ENCODE measurements around the gene LGMN.

Gene LGMN

DNA sequence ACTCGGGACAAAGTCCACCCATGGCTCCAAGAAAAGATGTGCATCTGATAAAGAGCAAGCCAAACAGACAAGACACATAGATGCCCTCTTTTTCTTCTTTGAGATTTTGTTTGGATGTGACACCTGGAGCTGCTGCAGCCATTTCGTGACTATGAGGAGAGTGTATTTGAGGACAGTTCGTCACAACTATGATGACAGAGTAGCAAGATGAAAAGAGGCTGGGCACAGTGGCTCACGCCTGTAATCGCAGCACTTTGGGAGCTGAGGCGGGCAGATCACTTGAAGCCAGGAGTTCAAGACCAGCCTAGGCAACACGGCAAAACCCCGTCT is 21.5 kb downstream of the LGMN start:
- Histone ChIP-seq H3K27ac (replicated peaks) (no peak overlapping the region), H3K4me3 (replicated peaks; ENCODE audit: insufficient read depth, low read length) (no peak overlapping the region)
- TF ChIP-seq GABPA (IDR thresholded peaks at IDR 0.05; ENCODE audit: low read depth) (no peak), POLR2AphosphoS5 (IDR thresholded peaks at IDR 0.05; ENCODE audit: low read depth) (no peak), SPI1 (IDR thresholded peaks at IDR 0.05; ENCODE audit: borderline replicate concordance, low read depth) (no peak)
- TF ChIP-seq, protein P1, sequence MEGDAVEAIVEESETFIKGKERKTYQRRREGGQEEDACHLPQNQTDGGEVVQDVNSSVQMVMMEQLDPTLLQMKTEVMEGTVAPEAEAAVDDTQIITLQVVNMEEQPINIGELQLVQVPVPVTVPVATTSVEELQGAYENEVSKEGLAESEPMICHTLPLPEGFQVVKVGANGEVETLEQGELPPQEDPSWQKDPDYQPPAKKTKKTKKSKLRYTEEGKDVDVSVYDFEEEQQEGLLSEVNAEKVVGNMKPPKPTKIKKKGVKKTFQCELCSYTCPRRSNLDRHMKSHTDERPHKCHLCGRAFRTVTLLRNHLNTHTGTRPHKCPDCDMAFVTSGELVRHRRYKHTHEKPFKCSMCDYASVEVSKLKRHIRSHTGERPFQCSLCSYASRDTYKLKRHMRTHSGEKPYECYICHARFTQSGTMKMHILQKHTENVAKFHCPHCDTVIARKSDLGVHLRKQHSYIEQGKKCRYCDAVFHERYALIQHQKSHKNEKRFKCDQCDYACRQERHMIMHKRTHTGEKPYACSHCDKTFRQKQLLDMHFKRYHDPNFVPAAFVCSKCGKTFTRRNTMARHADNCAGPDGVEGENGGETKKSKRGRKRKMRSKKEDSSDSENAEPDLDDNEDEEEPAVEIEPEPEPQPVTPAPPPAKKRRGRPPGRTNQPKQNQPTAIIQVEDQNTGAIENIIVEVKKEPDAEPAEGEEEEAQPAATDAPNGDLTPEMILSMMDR (IDR thresholded peaks at IDR 0.05; ENCODE audit: insufficient read depth, low read length), result no peak
- TF ChIP-seq, protein P2, sequence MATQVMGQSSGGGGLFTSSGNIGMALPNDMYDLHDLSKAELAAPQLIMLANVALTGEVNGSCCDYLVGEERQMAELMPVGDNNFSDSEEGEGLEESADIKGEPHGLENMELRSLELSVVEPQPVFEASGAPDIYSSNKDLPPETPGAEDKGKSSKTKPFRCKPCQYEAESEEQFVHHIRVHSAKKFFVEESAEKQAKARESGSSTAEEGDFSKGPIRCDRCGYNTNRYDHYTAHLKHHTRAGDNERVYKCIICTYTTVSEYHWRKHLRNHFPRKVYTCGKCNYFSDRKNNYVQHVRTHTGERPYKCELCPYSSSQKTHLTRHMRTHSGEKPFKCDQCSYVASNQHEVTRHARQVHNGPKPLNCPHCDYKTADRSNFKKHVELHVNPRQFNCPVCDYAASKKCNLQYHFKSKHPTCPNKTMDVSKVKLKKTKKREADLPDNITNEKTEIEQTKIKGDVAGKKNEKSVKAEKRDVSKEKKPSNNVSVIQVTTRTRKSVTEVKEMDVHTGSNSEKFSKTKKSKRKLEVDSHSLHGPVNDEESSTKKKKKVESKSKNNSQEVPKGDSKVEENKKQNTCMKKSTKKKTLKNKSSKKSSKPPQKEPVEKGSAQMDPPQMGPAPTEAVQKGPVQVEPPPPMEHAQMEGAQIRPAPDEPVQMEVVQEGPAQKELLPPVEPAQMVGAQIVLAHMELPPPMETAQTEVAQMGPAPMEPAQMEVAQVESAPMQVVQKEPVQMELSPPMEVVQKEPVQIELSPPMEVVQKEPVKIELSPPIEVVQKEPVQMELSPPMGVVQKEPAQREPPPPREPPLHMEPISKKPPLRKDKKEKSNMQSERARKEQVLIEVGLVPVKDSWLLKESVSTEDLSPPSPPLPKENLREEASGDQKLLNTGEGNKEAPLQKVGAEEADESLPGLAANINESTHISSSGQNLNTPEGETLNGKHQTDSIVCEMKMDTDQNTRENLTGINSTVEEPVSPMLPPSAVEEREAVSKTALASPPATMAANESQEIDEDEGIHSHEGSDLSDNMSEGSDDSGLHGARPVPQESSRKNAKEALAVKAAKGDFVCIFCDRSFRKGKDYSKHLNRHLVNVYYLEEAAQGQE (IDR thresholded peaks at IDR 0.05; ENCODE audit: insufficient replicate concordance, low read depth), result no peak

GRCh38 chr14:92726135-92726932 is 22.1 kb downstream of the LGMN start:
- no peak overlapping the region for H3K27ac ChIP-seq (replicated peaks)
- H3K4me3 ChIP-seq (replicated peaks; ENCODE audit: insufficient read depth, low read length), result no peak overlapping the region
- DNase-seq (ENCODE audit: low read depth in 1 of 2, low spot score in 1 of 2), result no peak
- peaks cover 13% of the 10 kb centered on the region for H3K27me3 ChIP-seq (ENCODE audit: insufficient read depth, poor library complexity, severe bottlenecking)
- TF ChIP-seq, protein P1 (IDR thresholded peaks at IDR 0.05; ENCODE audit: insufficient read depth, low read length), result no peak

More for the DNA sequence above, 21.5 kb downstream of the LGMN start:
- no peak for DNase-seq (ENCODE audit: low read depth in 1 of 2, low spot score in 1 of 2)
- H3K27me3 ChIP-seq (ENCODE audit: insufficient read depth, poor library complexity, severe bottlenecking), result peaks cover 19% of the 10 kb centered on the region

GRCh38 chr14:92724516-92725340 is 23.7 kb downstream of the LGMN start:
- H3K27me3 ChIP-seq (ENCODE audit: insufficient read depth, poor library complexity, severe bottlenecking), result peaks cover 9% of the 10 kb centered on the region
- no peak overlapping the region for H3K4me3 ChIP-seq (replicated peaks; ENCODE audit: insufficient read depth, low read length)
- no peak for DNase-seq (ENCODE audit: low read depth in 1 of 2, low spot score in 1 of 2)
- TF ChIP-seq GABPA (IDR thresholded peaks at IDR 0.05; ENCODE audit: low read depth) (no peak), SPI1 (IDR thresholded peaks at IDR 0.05; ENCODE audit: borderline replicate concordance, low read depth) (no peak), POLR2AphosphoS5 (IDR thresholded peaks at IDR 0.05; ENCODE audit: low read depth) (no peak)
- TF ChIP-seq, protein P2 (IDR thresholded peaks at IDR 0.05; ENCODE audit: insufficient replicate concordance, low read depth), result no peak
- TF ChIP-seq, protein P1 (IDR thresholded peaks at IDR 0.05; ENCODE audit: insufficient read depth, low read length), result no peak
- H3K27ac ChIP-seq (replicated peaks), result no peak overlapping the region
